Transverse colon (tissue), 4 donors: Measurements from ENCODE around the gene TMEM14B. TPM values are rescaled to one million over a fixed set of nuclear protein-coding genes. Genes with fewer than 3 reads are reported as not detected.
"Not testable (repeated sequence)": the region's sequence is repeated elsewhere in the genome, so short reads cannot be mapped to it uniquely, and the experiment has no call there.

Experiments
- DNase-seq: peaks from one replicate; pipeline ENCODE4 v3.0.0-alpha.2; 2019
- H3K27ac ChIP-seq, 4 donors: fragments of 200-600 bp; sonication (generic); 2 replicates each; pipeline ENCODE4 v1.5.1; 2016 to 2018; ENCODE audit warnings: inconsistent platforms in 4 of 4
- H3K27me3 ChIP-seq: fragments of 200-600 bp; sonication (generic); 2 replicates; pipeline ENCODE4 v1.5.1; 2017; ENCODE audit warnings: inconsistent platforms
- H3K36me3 ChIP-seq, 4 donors: fragments of 200-600 bp; sonication (generic); 2 replicates each; pipeline ENCODE4 v1.5.1; 2017 to 2019; ENCODE audit warnings: inconsistent platforms in 4 of 4
- H3K4me1 ChIP-seq, 4 donors: fragments of 200-600 bp; sonication (generic); 2 replicates each; pipeline ENCODE4 v1.5.1; 2017 to 2020; ENCODE audit warnings: inconsistent platforms in 4 of 4
- H3K4me3 ChIP-seq, 4 donors: fragments of 200-600 bp; sonication (generic); 1 replicate in 1 of 4; 2 replicates in 3 of 4; pipeline versions ENCODE4 v1.5.1 to v1.6.1; 2017 to 2019; ENCODE audit warnings: inconsistent platforms in 4 of 4
- H3K9me3 ChIP-seq, 2 donors: fragments of 200-600 bp; sonication (generic); 2 replicates each; pipeline ENCODE4 v1.5.1; 2017 to 2019; ENCODE audit warnings: inconsistent platforms in 2 of 2
- CTCF ChIP-seq, 5 experiments: fragments of 200-600 bp in 3 of 5; fragments of 450-650 bp in 2 of 5; sonication (generic) in 3 of 5; IDR thresholded peaks; 1 replicate in 2 of 5; 2 replicates in 3 of 5; pipeline ENCODE4 v1.5.1; 2016 to 2017; ENCODE audit warnings: antibody characterized with exemption in 5 of 5, inconsistent platforms in 3 of 5, mild to moderate bottlenecking in 2 of 5, moderate library complexity in 1 of 5
- EP300 ChIP-seq: sonication (generic); formaldehyde crosslinking; IDR thresholded peaks from one replicate; pipeline ENCODE4 v1.6.1; 2017; ENCODE audit warnings: antibody characterized with exemption, low read depth
- POLR2A ChIP-seq: fragments of 450-650 bp; IDR thresholded peaks from one replicate; pipeline ENCODE4 v1.6.1; 2016; ENCODE audit warnings: antibody characterized with exemption, mild to moderate bottlenecking, moderate library complexity
- POLR2AphosphoS5 ChIP-seq, 3 donors: sonication (generic); formaldehyde crosslinking; IDR thresholded peaks; one replicate each; pipeline ENCODE4 v1.6.1; 2016; ENCODE audit warnings: antibody characterized with exemption in 3 of 3
- WGBS, 2 donors: methylation state at CpG; one replicate each; pipeline ENCODE4 v1.1.5; 2018; ENCODE audit warnings: low coverage in 1 of 2; 5-methylcytosine and 5-hydroxymethylcytosine counted together
- in situ Hi-C, 4 donors: fragments of 200-750 bp; cut with MboI; loops; one replicate each; pipeline versions ENCODE4 v1.15.0 to v1.15.1; 2017; ENCODE audit warnings: low sequenced_read_pairs in 3 of 4, low pct_ligation_motif_present in 1 of 4, low pct_unique_long_range_greater_than_20kb in 1 of 4
- intact Hi-C: fragments of 100-400 bp; cut with DNase I; formaldehyde crosslinking; loops from one replicate; pipeline ENCODE4 v1.15.1; 2023; ENCODE audit warnings: low total_unique reads
- total RNA-seq, 4 donors: library from RNA; depleted of rRNA; stranded (reverse); fragments of >200 nt; gene quantifications; one replicate each; pipeline ENCODE4 v1.1.0, GENCODE V29; 2016

The TMEM14B gene
- total RNA-seq, 4 donors from 2014 or later, result 16.5 to 57.9 (median 48.7) TPM

- WGBS, 2 donors, result 90 to 91% methylated on average over 2 of the region's 2 CpGs
- TF ChIP-seq POLR2AphosphoS5 (IDR thresholded peaks at IDR 0.05) (no peak), EP300 (no peak)
- H3K9me3 ChIP-seq, result no peaks in the 10 kb centered on the region
- H3K36me3 ChIP-seq, result no peaks in the 10 kb centered on the region
- no peaks in the 10 kb centered on the region for H3K27me3 ChIP-seq
- intact Hi-C loops (no loop called here), in situ Hi-C loops (no loop called here)
- H3K4me3 ChIP-seq, result no peak overlapping the region
- no peak for DNase-seq
- H3K4me1 ChIP-seq, result no peaks in the 10 kb centered on the region
- no peak overlapping the region for H3K27ac ChIP-seq
Observed at GRCh38 chr6:10736731-10737130, 10.9 kb upstream of the TMEM14B start.

GRCh38 chr6:10740061-10740460 is 7.5 kb upstream of the TMEM14B start:
- no peak for DNase-seq
- intact Hi-C loops (loop anchor here (10.0 kb wide), 1 partner anchor 45 kb away; the partner anchor contains the start of genes C6orf52 and PAK1IP1), in situ Hi-C loops (loop anchor here in 1 of 4 donors (10.0 kb wide), 1 partner anchor 45 kb away; the partner anchor contains the start of genes C6orf52 and PAK1IP1)
- TF ChIP-seq POLR2AphosphoS5 (IDR thresholded peaks at IDR 0.05) (no peak), EP300 (no peak), CTCF (IDR thresholded peaks at IDR 0.05) (no peak), POLR2A (no peak)
- H3K4me1 ChIP-seq, result no peaks in the 10 kb centered on the region
- no peak overlapping the region for H3K4me3 ChIP-seq
- no peaks in the 10 kb centered on the region for H3K36me3 ChIP-seq
- H3K27me3 ChIP-seq, result no peaks in the 10 kb centered on the region
- H3K9me3 ChIP-seq, result no peaks in the 10 kb centered on the region
- no peak overlapping the region for H3K27ac ChIP-seq

GRCh38 chr6:10741643-10742042 is 6.0 kb upstream of the TMEM14B start:
- H3K9me3 ChIP-seq, H3K4me1 ChIP-seq, DNase-seq, H3K4me3 ChIP-seq, H3K27me3 ChIP-seq, H3K36me3 ChIP-seq, H3K27ac ChIP-seq: not testable (repeated sequence)
- WGBS, 2 donors, result 73% methylated on average over 4 of the region's 4 CpGs; no CpG with 5 or more reads in 1 of the 2 donors
- in situ Hi-C loops (loop anchor here in 1 of 4 donors (10.0 kb wide), 1 partner anchor 47 kb away; the partner anchor contains the start of genes C6orf52 and PAK1IP1), intact Hi-C loops (loop anchor here (10.0 kb wide), 1 partner anchor 47 kb away; the partner anchor contains the start of genes C6orf52 and PAK1IP1)

- H3K36me3 ChIP-seq, result no peaks in the 10 kb centered on the region
- H3K27ac ChIP-seq, result no peak overlapping the region
- H3K4me3 ChIP-seq, result no peak overlapping the region
- no peak for DNase-seq
- no peaks in the 10 kb centered on the region for H3K9me3 ChIP-seq
- H3K4me1 ChIP-seq, result peaks cover 0 to 7% (median 4%) of the 10 kb centered on the region in 4 donors
- intact Hi-C loops (loop anchor here (10.0 kb wide), 1 partner anchor 47 kb away; the partner anchor contains the start of genes C6orf52 and PAK1IP1), in situ Hi-C loops (loop anchor here in 1 of 4 donors (10.0 kb wide), 1 partner anchor 47 kb away; the partner anchor contains the start of genes C6orf52 and PAK1IP1)
- 88 to 96% methylated on average over 3 to 12 of the region's 12 CpGs for WGBS, 2 donors
- H3K27me3 ChIP-seq, result no peaks in the 10 kb centered on the region
- TF ChIP-seq POLR2A, result no peak
- no peak for TF ChIP-seq CTCF (IDR thresholded peaks at IDR 0.05)
- TF ChIP-seq POLR2AphosphoS5 (IDR thresholded peaks at IDR 0.05), result no peak
- no peak for TF ChIP-seq EP300
Observed at GRCh38 chr6:10742251-10742650, 5.4 kb upstream of the TMEM14B start.

- 78 to 100% methylated on average over 1 to 6 of the region's 6 CpGs for WGBS, 2 donors
- intact Hi-C loops (loop anchor here (10.0 kb wide), 1 partner anchor 49 kb away; the partner anchor contains the start of genes C6orf52 and PAK1IP1), in situ Hi-C loops (loop anchor here in 1 of 4 donors (10.0 kb wide), 1 partner anchor 49 kb away; the partner anchor contains the start of genes C6orf52 and PAK1IP1)
- H3K4me3 ChIP-seq, result no peak overlapping the region
- no peak overlapping the region for H3K27ac ChIP-seq
- H3K36me3 ChIP-seq, result no peaks in the 10 kb centered on the region
- peaks cover 3 to 12% (median 8%) of the 10 kb centered on the region in 4 donors for H3K4me1 ChIP-seq
- no peaks in the 10 kb centered on the region for H3K27me3 ChIP-seq
- TF ChIP-seq EP300, result no peak
- TF ChIP-seq POLR2AphosphoS5 (IDR thresholded peaks at IDR 0.05), result no peak
- no peak for TF ChIP-seq POLR2A
- TF ChIP-seq CTCF (IDR thresholded peaks at IDR 0.05), result no peak
- no peaks in the 10 kb centered on the region for H3K9me3 ChIP-seq
- DNase-seq, result no peak
Observed at GRCh38 chr6:10743515-10743914, 4.1 kb upstream of the TMEM14B start.
